RPMI7951 (cell line): ENCODE data around the gene CDC42BPB. TPM values are rescaled to one million over a fixed set of nuclear protein-coding genes. Genes with fewer than 3 reads are reported as not detected.

Source experiments
- DNase-seq: peaks from one replicate; pipeline ENCODE4 v3.0.0-alpha.2; 2012; ENCODE audit warnings: low read depth
- total RNA-seq: library from RNA; depleted of rRNA; stranded (reverse); fragments of >200 nt; shearing (Covaris generic); gene quantifications from 2 replicates; pipeline ENCODE4 v1.2.3, GENCODE V29; 2014

Gene CDC42BPB
- total RNA-seq, 1 experiment from 2014 or later: 22.0 TPM

GRCh38 chr14:102944448-102945330 lies 112.7 kb downstream of the CDC42BPB start:
- no peak for DNase-seq

DNA sequence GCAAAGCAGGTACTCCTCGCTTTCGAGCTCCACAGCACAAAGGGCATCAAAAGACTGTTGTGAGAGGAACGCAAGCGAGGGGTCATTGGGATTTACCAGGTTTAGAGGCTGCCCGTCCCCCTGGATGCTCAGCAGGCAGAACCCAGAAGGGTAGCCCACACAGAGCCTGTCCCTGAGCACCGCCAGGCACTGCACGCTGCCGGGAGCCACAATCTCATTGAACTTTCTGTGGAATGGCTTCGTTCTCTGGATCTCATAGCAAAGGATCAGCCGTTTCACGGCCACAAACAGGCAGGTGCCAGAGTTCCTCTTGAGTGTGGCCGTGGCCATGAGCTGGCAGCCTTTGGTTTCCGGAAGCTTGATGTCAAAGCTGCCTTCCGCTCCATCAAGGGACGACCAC lies 113.4 kb downstream of the CDC42BPB start:
- DNase-seq: no peak

- DNase-seq: no peak
Measured at GRCh38 chr14:102943454-102943853, 113.9 kb downstream of the CDC42BPB start.

DNA sequence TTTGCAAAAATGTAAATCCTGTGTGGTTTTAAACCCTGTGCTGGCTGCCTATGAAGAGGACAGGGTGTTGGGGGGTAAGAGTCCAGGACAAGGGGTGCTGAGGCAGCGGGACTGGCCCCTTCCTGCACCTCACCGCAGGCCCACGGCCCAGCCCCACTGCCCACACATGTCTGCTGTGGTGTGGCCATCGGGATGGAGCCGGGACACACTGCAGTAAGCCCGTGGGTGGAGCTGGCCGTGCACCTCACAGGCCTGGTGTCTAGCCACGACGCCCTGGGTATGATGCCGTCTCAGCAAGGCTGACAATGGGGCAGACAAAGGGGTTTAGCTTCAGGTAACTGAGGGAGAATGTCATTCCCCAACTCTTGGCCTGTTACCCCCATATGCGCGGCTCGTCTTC lies 115.3 kb downstream of the CDC42BPB start:
- DNase-seq: no peak

DNA sequence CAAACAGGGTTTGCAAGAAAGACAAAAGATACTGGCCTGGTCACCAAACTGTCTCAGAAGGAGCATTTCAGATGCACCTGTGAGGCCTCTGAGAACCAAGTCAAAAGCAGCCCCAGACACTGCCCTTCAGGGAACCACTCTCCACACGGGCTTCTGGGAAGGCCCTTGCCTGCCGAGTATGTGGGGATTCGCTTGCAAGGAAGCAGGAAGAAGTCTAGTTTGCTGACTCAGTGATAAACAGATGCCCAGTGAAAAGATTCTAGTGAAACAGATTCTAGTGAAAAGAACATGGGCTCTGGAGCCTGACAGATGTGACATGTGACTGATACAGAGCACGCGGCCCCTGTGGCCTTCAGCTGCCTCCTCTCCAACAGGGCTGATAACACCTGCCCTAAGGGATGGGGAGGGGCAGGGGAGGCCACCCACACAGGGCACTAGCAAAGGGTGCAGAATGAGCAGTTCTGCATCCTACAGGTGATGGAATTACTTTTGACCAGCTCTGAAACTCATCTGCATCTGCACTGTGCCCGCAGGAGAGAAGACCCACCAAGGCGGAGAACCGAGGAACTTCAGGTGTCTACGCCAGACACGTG lies 115.8 kb downstream of the CDC42BPB start:
- no peak for DNase-seq

DNA sequence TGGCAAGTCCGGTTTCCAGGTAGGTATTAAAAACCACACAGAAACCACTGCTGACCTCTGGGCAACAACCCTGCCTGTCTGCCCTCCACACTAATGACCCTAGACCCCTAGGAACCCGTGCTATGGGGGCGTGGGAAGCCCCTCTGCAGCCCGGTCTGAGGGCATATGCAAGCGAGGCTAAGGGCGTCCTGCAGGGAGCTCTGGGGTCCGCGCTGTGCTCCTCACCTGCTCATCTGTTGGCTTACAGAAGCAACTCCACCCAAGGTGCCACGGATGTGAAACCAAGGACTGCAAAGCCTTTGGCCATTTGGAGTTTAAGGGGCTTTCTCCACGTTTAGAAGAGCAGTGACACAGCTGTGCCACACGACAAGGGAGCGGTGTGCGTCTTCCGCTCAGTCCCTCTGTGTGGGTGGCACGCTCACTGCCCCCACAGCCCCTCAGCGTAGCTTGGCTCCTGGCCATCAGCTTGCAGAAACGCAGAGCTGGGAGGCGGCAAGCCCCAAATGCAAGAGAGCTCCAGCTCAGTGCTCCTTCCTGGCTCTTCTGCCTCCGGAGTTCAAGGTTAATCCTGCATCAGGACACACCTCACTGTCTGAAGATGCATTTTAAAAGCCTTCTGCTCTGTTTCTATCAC lies 116.5 kb downstream of the CDC42BPB start:
- no peak for DNase-seq

DNA sequence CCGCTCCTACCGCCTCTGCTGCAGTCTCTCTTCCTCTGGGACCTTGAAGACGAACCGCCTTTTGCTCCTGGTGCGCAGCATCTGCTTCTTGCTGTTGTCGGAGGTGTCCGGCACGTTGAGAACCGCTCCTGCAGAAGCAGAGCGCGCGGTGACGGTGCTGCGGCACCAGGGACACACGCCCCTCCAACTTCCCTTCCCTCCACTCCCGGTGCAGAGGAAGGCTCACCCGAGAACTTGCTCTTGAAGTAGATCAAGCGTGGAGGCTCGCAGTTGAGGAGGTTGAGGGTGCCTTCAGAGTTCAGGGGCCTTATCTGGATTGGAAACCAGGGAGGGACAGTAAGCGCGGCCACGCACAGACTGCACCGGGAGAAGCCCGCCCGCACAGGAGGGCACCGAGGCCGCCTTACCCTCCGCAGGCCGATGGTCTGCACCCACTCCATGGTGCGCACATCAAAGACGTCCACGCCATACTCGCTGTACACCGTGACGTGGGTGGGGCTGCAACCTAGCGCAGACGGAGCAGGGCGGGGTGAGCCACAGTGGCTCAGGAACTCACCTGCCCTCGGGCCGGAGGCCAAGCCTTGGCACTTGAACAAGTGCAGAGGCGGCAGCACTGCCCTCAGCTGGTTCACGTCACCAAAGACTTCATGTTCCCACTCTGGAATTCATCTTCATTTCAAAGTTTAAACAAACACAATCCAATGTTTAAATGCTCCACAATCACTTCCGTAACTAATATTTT lies 117.4 kb downstream of the CDC42BPB start:
- no peak for DNase-seq

DNA sequence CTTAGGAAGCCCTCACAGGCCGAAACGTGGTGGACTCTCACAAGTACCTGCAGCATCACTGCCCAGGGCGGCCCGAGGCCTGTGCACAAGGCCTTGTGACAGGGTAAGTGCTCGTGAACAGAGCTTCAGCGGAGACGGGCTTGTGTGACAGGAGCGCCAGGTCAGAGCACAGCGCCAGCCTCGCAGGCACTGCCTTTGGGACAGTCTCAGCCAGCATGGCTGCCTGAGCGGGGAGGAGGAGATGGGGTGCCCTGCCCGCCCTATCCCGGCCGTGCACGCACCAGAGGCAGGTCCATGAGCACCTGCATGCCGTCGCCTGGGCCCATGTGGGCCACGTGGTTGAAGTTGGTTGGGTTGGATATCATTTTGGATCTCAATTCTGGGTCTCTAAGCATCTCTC lies 118.0 kb downstream of the CDC42BPB start:
- no peak for DNase-seq

DNA sequence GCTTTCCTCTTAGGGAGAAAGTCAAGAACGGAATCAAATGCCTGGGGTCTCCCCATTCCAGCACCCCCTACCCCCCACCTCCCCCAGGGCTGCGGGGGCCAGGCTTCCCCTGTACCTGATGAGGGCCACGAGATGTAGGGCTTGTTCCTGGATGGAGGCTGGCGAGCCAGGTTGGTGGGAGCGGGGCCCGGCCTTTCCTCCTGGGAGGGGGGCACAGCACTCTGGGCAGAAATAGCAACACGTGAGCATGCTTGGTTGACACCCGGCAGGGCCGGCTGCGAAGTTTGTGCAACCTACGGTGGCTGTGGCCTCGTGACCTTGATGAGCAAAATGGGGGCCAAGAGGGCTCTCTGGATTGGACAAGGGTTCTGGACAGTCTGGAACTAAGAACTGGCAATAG lies 119.2 kb downstream of the CDC42BPB start:
- no peak for DNase-seq

GRCh38 chr14:102937331-102938175 lies 119.8 kb downstream of the CDC42BPB start:
- no peak for DNase-seq

GRCh38 chr14:102935756-102936155 lies 121.6 kb downstream of the CDC42BPB start:
- DNase-seq: no peak

DNA sequence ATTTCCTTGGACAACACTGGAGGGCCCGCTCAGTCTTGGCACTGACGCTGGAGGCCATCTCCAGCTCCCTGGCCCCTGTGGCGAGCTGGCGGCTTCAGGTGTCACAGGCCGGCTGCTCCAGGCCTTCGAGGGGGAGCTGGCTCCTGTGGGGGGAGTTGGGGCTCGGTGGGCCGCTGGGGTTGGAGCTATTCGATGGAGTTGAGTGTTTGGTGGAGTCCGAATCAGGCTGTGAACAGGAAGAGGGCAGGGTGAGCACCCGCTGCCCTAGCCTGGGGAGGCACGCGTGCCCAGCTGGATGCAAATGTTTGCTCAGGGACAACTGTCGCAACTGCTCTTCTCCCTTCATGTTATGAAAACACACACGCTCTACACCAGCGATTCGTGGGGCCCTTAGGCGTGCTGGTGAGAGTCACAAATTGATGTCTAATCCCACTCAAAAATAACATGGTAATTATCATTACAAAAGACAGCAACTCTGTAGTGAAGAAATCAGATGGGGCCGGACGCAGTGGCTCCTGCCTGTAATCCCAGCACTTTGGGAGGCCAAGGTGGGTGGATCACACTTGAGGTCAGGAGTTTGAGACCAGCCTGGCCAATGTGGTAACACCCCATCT lies 123.6 kb downstream of the CDC42BPB start:
- no peak for DNase-seq

DNA sequence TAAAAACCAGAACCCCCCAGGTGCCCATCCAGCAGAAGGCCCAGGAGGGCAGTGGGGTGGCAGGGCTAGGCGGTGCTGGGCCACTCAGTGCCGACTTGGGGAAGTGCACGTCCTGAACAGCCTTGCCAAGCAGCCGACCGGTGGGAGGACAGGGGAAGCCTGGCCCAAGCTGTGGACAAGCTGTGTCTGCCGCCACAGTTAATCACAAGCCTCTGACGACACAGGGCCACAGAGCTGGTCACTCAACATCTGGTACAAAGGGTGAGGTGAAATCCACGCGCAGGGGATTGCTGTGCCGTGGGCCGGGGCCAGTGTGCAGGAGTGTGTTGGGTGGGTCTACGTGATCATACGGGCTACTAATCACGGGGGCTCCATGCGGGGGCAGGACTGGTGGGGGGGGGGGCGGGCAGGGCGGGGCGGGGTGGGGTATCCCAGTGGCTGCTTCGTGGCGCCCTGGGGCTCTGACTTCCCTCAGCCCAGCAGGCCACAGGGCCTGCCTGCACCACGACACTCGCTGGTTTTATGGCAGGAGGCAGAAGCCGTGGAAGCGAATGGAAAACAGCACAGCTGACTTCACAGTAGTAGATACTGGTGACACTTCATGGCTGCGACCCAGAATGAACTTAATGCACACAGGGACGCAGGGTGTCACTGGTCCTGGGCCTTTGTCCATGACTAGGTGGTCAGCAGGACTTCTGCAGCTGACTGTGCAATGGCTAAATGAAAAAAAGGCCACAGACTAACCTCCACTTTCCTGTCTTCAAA lies 124.7 kb downstream of the CDC42BPB start:
- DNase-seq: no peak

GRCh38 chr14:102931580-102932285 lies 125.6 kb downstream of the CDC42BPB start:
- no peak for DNase-seq

- peak; percentile 84 for DNase-seq
Measured at GRCh38 chr14:102930753-102931579, 126.4 kb downstream of the CDC42BPB start.

- no peak for DNase-seq
Measured at GRCh38 chr14:102930138-102930752, 127.1 kb downstream of the CDC42BPB start.

- no peak for DNase-seq
Measured at GRCh38 chr14:102929241-102930137, 127.9 kb downstream of the CDC42BPB start.
